CD4-positive, alpha-beta T cell treated with Interferon alpha-2 for 1 hour (primary cell): ENCODE data around the gene NHEJ1.

ENCODE experiments used
- DNase-seq, 2 donors: peaks; one replicate each; pipeline ENCODE4 v3.0.0-alpha.2; 2020 to 2022

The NHEJ1 gene

GRCh38 chr2:219165058-219165911, 4.7 kb upstream of the NHEJ1 start:
- no peak for DNase-seq

- DNase-seq, result no peak
These were observed 2.5 kb upstream of the NHEJ1 start for GRCh38 chr2:219163156-219163555.

GRCh38 chr2:219161097-219161496, 482 bp upstream of the NHEJ1 start:
- DNase-seq, result no peak

GRCh38 chr2:219159771-219160185, 837 bp downstream of the NHEJ1 start:
- DNase-seq, result no peak

GRCh38 chr2:219158586-219158985, 2.0 kb downstream of the NHEJ1 start:
- no peak for DNase-seq

GRCh38 chr2:219158025-219158424, 2.6 kb downstream of the NHEJ1 start:
- DNase-seq, result no peak

- DNase-seq, result no peak
These were observed 3.2 kb downstream of the NHEJ1 start for GRCh38 chr2:219157396-219157795.

GRCh38 chr2:219155054-219155644, 5.5 kb downstream of the NHEJ1 start:
- peak; percentile 24 to 75 for DNase-seq

GRCh38 chr2:219149667-219150066, 10.9 kb downstream of the NHEJ1 start:
- no peak for DNase-seq

- DNase-seq, result no peak
These were observed 18.3 kb downstream of the NHEJ1 start for GRCh38 chr2:219142329-219142728.

GRCh38 chr2:219140722-219141121, 19.9 kb downstream of the NHEJ1 start:
- no peak for DNase-seq

GRCh38 chr2:219133976-219134375, 26.6 kb downstream of the NHEJ1 start:
- DNase-seq, result no peak

GRCh38 chr2:219131744-219132143, 28.9 kb downstream of the NHEJ1 start:
- DNase-seq, result no peak

GRCh38 chr2:219131327-219131726, 29.3 kb downstream of the NHEJ1 start:
- no peak for DNase-seq

GRCh38 chr2:219129589-219129988, 31.0 kb downstream of the NHEJ1 start:
- no peak for DNase-seq

GRCh38 chr2:219128396-219128795, 32.2 kb downstream of the NHEJ1 start:
- no peak for DNase-seq

- DNase-seq, result no peak
These were observed 33.5 kb downstream of the NHEJ1 start for GRCh38 chr2:219127037-219127635.

- DNase-seq, result no peak
These were observed 34.1 kb downstream of the NHEJ1 start for GRCh38 chr2:219126555-219126954.

GRCh38 chr2:219125886-219126270, 34.7 kb downstream of the NHEJ1 start:
- no peak for DNase-seq

GRCh38 chr2:219125225-219125885, 35.3 kb downstream of the NHEJ1 start:
- no peak for DNase-seq

GRCh38 chr2:219124381-219125110, 36.1 kb downstream of the NHEJ1 start:
- DNase-seq, result peak; percentile 11 to 34

GRCh38 chr2:219123356-219124135, 37.1 kb downstream of the NHEJ1 start:
- no peak for DNase-seq
